B cell (primary cell): Measurements from ENCODE around the gene GLB1L. TPM values are rescaled to one million over a fixed set of nuclear protein-coding genes. Genes with fewer than 3 reads are reported as not detected.
"Not testable (repeated sequence)": the region's sequence is repeated elsewhere in the genome, so short reads cannot be mapped to it uniquely, and the experiment has no call there.

Source experiments
- ATAC-seq: fragments of 200-7000 bp; cut with Tn5 transposase; one replicate; pipeline ENCODE4 v1.10.0; 2021; ENCODE audit warnings: low read depth, mild to moderate bottlenecking, moderate number of reproducible peaks, moderate library complexity
- CTCF ChIA-PET: fragments of 350-600 bp; sonication (Branson Sonifier 250); formaldehyde crosslinking; loops from one replicate; lab custom pipeline; 2021; ENCODE audit warnings: antibody characterized with exemption, inconsistent platforms; lab: Charles Lee
- POLR2A ChIA-PET: fragments of 350-600 bp; sonication (Branson Sonifier 250); formaldehyde crosslinking; loops from one replicate; lab custom pipeline; 2021; ENCODE audit warnings: antibody characterized with exemption; lab: Charles Lee
- DNase-seq: peaks from one replicate; pipeline ENCODE4 v3.0.0; 2013
- H2AFZ ChIP-seq: 2 replicates; pipeline ENCODE4 v1.6.1; 2012; ENCODE audit warnings: mild to moderate bottlenecking, low read depth, low read length; ENCODE audit not compliant: insufficient read depth, poor library complexity, severe bottlenecking
- H3K27ac ChIP-seq, 2 donors: 1 replicate in 1 of 2; 2 replicates in 1 of 2; pipeline ENCODE4 v1.5.1; 2012 to 2013; ENCODE audit warnings: low read length in 2 of 2, mild to moderate bottlenecking in 2 of 2, moderate library complexity in 1 of 2
- H3K27me3 ChIP-seq, 4 experiments: fragments of 200-600 bp in 1 of 4; sonication (generic) in 1 of 4; replicated peaks in 1 of 4; 1 replicate in 2 of 4; 2 replicates in 2 of 4; pipeline versions ENCODE4 v1.6.1 to v1.7.0; 2013 to 2016; ENCODE audit warnings: low read length in 3 of 4, mild to moderate bottlenecking in 2 of 4, mixed read lengths in 1 of 4, moderate library complexity in 1 of 4; ENCODE audit not compliant: insufficient read depth in 4 of 4, control insufficient read depth in 3 of 4; ENCODE audit errors: control extremely low read depth in 1 of 4
- H3K36me3 ChIP-seq, 2 experiments: replicated peaks in 1 of 2; 1 replicate in 1 of 2; 2 replicates in 1 of 2; pipeline versions ENCODE4 v1.6.1 to v1.7.1; 2013; ENCODE audit warnings: low read length in 1 of 2; ENCODE audit not compliant: insufficient read depth in 2 of 2, control insufficient read depth in 1 of 2; ENCODE audit errors: control extremely low read depth in 1 of 2, extremely low read depth in 1 of 2
- H3K4me1 ChIP-seq, 2 donors: fragments of 200-600 bp in 1 of 2; sonication (generic) in 1 of 2; 1 replicate in 1 of 2; 2 replicates in 1 of 2; pipeline versions ENCODE4 v1.5.1 to v1.6.1; 2013 to 2017; ENCODE audit warnings: low read length in 2 of 2; ENCODE audit not compliant: control insufficient read depth in 2 of 2, insufficient read depth in 2 of 2
- H3K4me2 ChIP-seq: replicated peaks from 2 replicates; pipeline ENCODE3; 2012; ENCODE audit warnings: mild to moderate bottlenecking, low read depth, low read length; ENCODE audit not compliant: poor library complexity, severe bottlenecking
- H3K4me3 ChIP-seq, 5 experiments: fragments of 200-600 bp in 1 of 5; sonication (generic) in 1 of 5; 1 replicate in 3 of 5; 2 replicates in 2 of 5; pipeline versions ENCODE4 v1.5.1 to v1.7.0; 2011 to 2016; ENCODE audit warnings: low read length in 4 of 5, mild to moderate bottlenecking in 4 of 5, low read depth in 2 of 5, control low read depth in 1 of 5, moderate library complexity in 1 of 5; ENCODE audit not compliant: insufficient read depth in 1 of 5; ENCODE audit errors: control extremely low read depth in 1 of 5, extremely low read depth in 1 of 5
- H3K79me2 ChIP-seq: fragments of 200-600 bp; sonication (generic); one replicate; pipeline ENCODE4 v1.6.0; 2016; ENCODE audit warnings: low read length; ENCODE audit not compliant: control insufficient read depth, insufficient read depth
- H3K9ac ChIP-seq: fragments of 200-600 bp; sonication (generic); 2 replicates; pipeline ENCODE4 v1.6.1; 2017; ENCODE audit warnings: mild to moderate bottlenecking, low read length, moderate library complexity
- H3K9me3 ChIP-seq, 3 donors: one replicate each; pipeline versions ENCODE4 v1.6.1 to v1.7.1; 2013; ENCODE audit warnings: low read length in 2 of 3; ENCODE audit not compliant: control insufficient read depth in 2 of 3, insufficient read depth in 1 of 3; ENCODE audit errors: control extremely low read depth in 1 of 3
- H4K20me1 ChIP-seq: 2 replicates; pipeline ENCODE4 v1.6.0; 2012; ENCODE audit warnings: mild to moderate bottlenecking, low read length; ENCODE audit not compliant: insufficient read depth, control insufficient read depth, poor library complexity, severe bottlenecking
- H3K27ac Mint-ChIP-seq: one replicate; pipeline ENCODE4 v1.8.0; 2021; ENCODE audit warnings: mixed read lengths
- H3K27me3 Mint-ChIP-seq: one replicate; pipeline ENCODE4 v1.8.0; 2021; ENCODE audit warnings: mixed read lengths
- H3K4me1 Mint-ChIP-seq: one replicate; pipeline ENCODE4 v1.8.0; 2021; ENCODE audit warnings: mixed read lengths
- H3K4me3 Mint-ChIP-seq: one replicate; pipeline ENCODE4 v1.8.0; 2021; ENCODE audit warnings: mixed read lengths
- H3K9me3 Mint-ChIP-seq: one replicate; pipeline ENCODE4 v1.8.0; 2022; ENCODE audit warnings: mixed read lengths; ENCODE audit not compliant: insufficient read depth
- CTCF ChIP-seq: fragments of 200-600 bp; IDR thresholded peaks from one replicate; pipeline ENCODE4 v1.8.0; 2022; ENCODE audit warnings: antibody characterized with exemption, mild to moderate bottlenecking
- EZH2 ChIP-seq: IDR thresholded peaks from 2 replicates; pipeline ENCODE4 v1.6.1; 2012; ENCODE audit warnings: borderline replicate concordance, low read depth, mild to moderate bottlenecking, moderate library complexity, low read length; ENCODE audit not compliant: insufficient read depth, poor library complexity, severe bottlenecking
- WGBS: methylation state at CpG from one replicate; pipeline ENCODE4 v1.1.5; 2013; ENCODE audit warnings: missing lambda C conversion rate; ENCODE audit not compliant: insufficient coverage; 5-methylcytosine and 5-hydroxymethylcytosine counted together
- intact Hi-C: fragments of 100-400 bp; cut with micrococcal nuclease; formaldehyde crosslinking; loops from one replicate; pipeline ENCODE4 v1.10.0; 2022
- polyA plus RNA-seq: library from polyadenylated mRNA; depleted of rRNA; stranded (reverse); fragments of >200 nt; gene quantifications from 2 replicates; pipeline ENCODE4 v1.2.3, GENCODE V29; 2012
- total RNA-seq, 2 donors: library from RNA; stranded (reverse); fragments of 120-200 nt in 1 of 2; gene quantifications; 1 replicate in 1 of 2; 2 replicates in 1 of 2; pipeline versions ENCODE4 v1.2.3 to v1.2.4, GENCODE V29; 2013 to 2022

GLB1L gene
- total and polyA plus RNA-seq, 2 donors (not counting 1 experiment from before 2014, with no cell fraction given): 2.4 to 4.1 TPM

GRCh38 chr2:219261024-219261855 lies 16.0 kb upstream of the GLB1L start:
- ATAC-seq (no peak), DNase-seq (no peak)
- Histone ChIP-seq H3K9ac (no peak overlapping the region), H4K20me1 (no peaks in the 10 kb centered on the region), H2AFZ (no peak overlapping the region), H3K9me3 (no peaks in the 10 kb centered on the region), H3K4me1 (no peaks in the 10 kb centered on the region), H3K79me2 (no peaks in the 10 kb centered on the region), H3K4me2 (no peak overlapping the region), H3K27ac (no peak overlapping the region), H3K27me3 (no peaks in the 10 kb centered on the region), H3K36me3 (no peaks in the 10 kb centered on the region), H3K4me3 (no peak overlapping the region)
- TF ChIP-seq EZH2 (no peak), CTCF (no peak)
- ChIA-PET POLR2A (interaction anchor here (0.6 to 0.7 kb wide), 2 partner anchors 127 to 135 kb away, joined by 3 read pairs; partner anchors contain the start of gene DNPEP), CTCF (interaction anchor here (1.0 to 1.7 kb wide), 7 partner anchors 12 to 89 kb away, joined by 3 to 7 read pairs (median 3); no protein-coding TSS in a partner anchor)
- WGBS: 54% methylated on average over 1 of the region's 5 CpGs
- H3K4me3 Mint-ChIP-seq: no peak overlapping the region
- H3K27me3 Mint-ChIP-seq: no peaks in the 10 kb centered on the region
- no peaks in the 10 kb centered on the region for H3K9me3 Mint-ChIP-seq
- no peaks in the 10 kb centered on the region for H3K4me1 Mint-ChIP-seq
- intact Hi-C loops: no loop called here
- H3K27ac Mint-ChIP-seq: no peak overlapping the region

DNA sequence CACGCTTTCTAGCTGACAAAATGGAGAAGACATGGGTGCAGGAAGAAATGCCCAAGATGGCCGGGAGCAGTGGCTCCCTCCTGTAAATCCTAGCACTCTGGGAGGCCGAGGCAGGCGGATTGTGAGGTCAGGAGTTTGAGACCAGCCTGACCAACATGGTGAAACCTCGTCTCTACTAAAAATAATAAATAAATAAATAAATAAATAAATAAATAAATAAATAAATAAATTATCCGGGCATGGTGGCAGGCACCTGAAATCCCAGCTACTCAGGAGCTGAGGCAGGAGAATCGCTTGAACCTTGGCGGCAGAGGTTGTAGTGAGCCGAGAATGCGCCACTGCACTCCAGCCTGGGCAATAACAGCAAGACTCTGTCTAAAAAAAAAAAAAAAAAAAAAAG lies 13.7 kb upstream of the GLB1L start:
- H3K9ac ChIP-seq, H3K36me3 ChIP-seq, H2AFZ ChIP-seq, H3K27ac ChIP-seq, DNase-seq, H3K4me1 ChIP-seq, H4K20me1 ChIP-seq, ATAC-seq, H3K27ac Mint-ChIP-seq, H3K79me2 ChIP-seq, H3K27me3 Mint-ChIP-seq, H3K4me3 ChIP-seq, H3K9me3 Mint-ChIP-seq, H3K4me3 Mint-ChIP-seq, H3K4me2 ChIP-seq, intact Hi-C loops, H3K27me3 ChIP-seq, H3K9me3 ChIP-seq: not testable (repeated sequence)
- ChIA-PET POLR2A (interaction anchor here (1.3 kb wide), 1 partner anchor 10 kb away, joined by 8 read pairs; no protein-coding TSS in a partner anchor), CTCF (interaction anchor here (0.8 to 7.6 kb wide), 4 partner anchors 14 to 36 kb away, joined by 3 to 97 read pairs (median 6); partner anchors contain the start of genes DNAJB2, GLB1L and STK16)
- H3K4me1 Mint-ChIP-seq: peaks cover 10% of the 10 kb centered on the region
- 97% methylated on average over 4 of the region's 10 CpGs for WGBS
